Tibial nerve (tissue), 3 donors: ENCODE results near the gene SPATC1L.

Source experiments
- CTCF ChIP-seq, 5 experiments: fragments of 200-600 bp in 3 of 5; fragments of 450-650 bp in 2 of 5; sonication (generic) in 3 of 5; IDR thresholded peaks; one replicate each; pipeline ENCODE4 v1.5.1; 2016 to 2019; ENCODE audit warnings: antibody characterized with exemption in 5 of 5, mild to moderate bottlenecking in 3 of 5, moderate library complexity in 2 of 5
- POLR2A ChIP-seq, 2 donors: fragments of 450-650 bp; IDR thresholded peaks; one replicate each; pipeline ENCODE4 v1.6.1; 2017; ENCODE audit warnings: antibody characterized with exemption in 2 of 2, mild to moderate bottlenecking in 2 of 2, moderate library complexity in 2 of 2

- TF ChIP-seq POLR2A (IDR thresholded peaks at IDR 0.05): no peak
- no peak for TF ChIP-seq CTCF (IDR thresholded peaks at IDR 0.05)
These were observed 10.7 kb downstream of the SPATC1L start for GRCh38 chr21:46173573-46173972.
